GM23338 (cell line): ENCODE data around the gene ANO10. TPM values are rescaled to one million over a fixed set of nuclear protein-coding genes. Genes with fewer than 3 reads are reported as not detected.

Source experiments
- ATAC-seq: fragments of 200-7000 bp; cut with Tn5 transposase; 3 replicates; pipeline ENCODE4 v1.9.1; 2020
- DNase-seq: peaks from one replicate; pipeline ENCODE4 v3.0.0-alpha.2; 2015; ENCODE audit warnings: low spot score
- H2AFZ ChIP-seq: fragments of 200-600 bp; sonication (generic); 2 replicates; pipeline ENCODE4 v1.8.0; 2016; ENCODE audit warnings: antibody characterized with exemption, mild to moderate bottlenecking, moderate library complexity
- H3F3A ChIP-seq: fragments of 200-600 bp; sonication (generic); replicated peaks from 2 replicates; pipeline ENCODE4 v1.8.0; 2017; ENCODE audit warnings: antibody characterized with exemption, mixed run types, low read depth
- H3K27ac ChIP-seq: fragments of 200-600 bp; sonication (generic); 2 replicates; pipeline ENCODE4 v1.6.1; 2016; ENCODE audit warnings: low read depth
- H3K27me3 ChIP-seq: fragments of 200-600 bp; sonication (generic); 2 replicates; pipeline ENCODE4 v1.8.0; 2016; ENCODE audit warnings: mild to moderate bottlenecking, mixed run types, moderate library complexity; ENCODE audit not compliant: insufficient read depth
- H3K36me3 ChIP-seq: fragments of 200-600 bp; sonication (generic); 2 replicates; pipeline ENCODE4 v1.8.0; 2016; ENCODE audit warnings: mild to moderate bottlenecking; ENCODE audit not compliant: insufficient read depth
- H3K4me1 ChIP-seq: fragments of 200-600 bp; sonication (generic); 2 replicates; pipeline ENCODE4 v1.8.0; 2016; ENCODE audit warnings: mild to moderate bottlenecking, moderate library complexity; ENCODE audit not compliant: insufficient read depth
- H3K4me2 ChIP-seq: fragments of 200-600 bp; sonication (generic); 2 replicates; pipeline ENCODE4 v1.7.1; 2017; ENCODE audit warnings: mixed run types
- H3K4me3 ChIP-seq: fragments of 200-600 bp; sonication (generic); 2 replicates; pipeline ENCODE4 v1.6.1; 2016; ENCODE audit warnings: mixed run types
- H3K79me2 ChIP-seq: fragments of 200-600 bp; sonication (generic); replicated peaks from 2 replicates; pipeline ENCODE4 v1.8.0; 2017; ENCODE audit warnings: mild to moderate bottlenecking; ENCODE audit not compliant: insufficient read depth
- H3K9me2 ChIP-seq: fragments of 200-600 bp; sonication (generic); 2 replicates; pipeline ENCODE4 v1.8.0; 2017; ENCODE audit not compliant: insufficient read depth
- H4K20me1 ChIP-seq: fragments of 200-600 bp; sonication (generic); replicated peaks from 2 replicates; pipeline ENCODE4 v1.8.0; 2017; ENCODE audit warnings: mild to moderate bottlenecking; ENCODE audit not compliant: insufficient read depth
- H3K27ac Mint-ChIP-seq: 2 replicates; pipeline ENCODE4 v1.8.0; 2020; ENCODE audit warnings: inconsistent platforms, mild to moderate bottlenecking, moderate library complexity, mixed read lengths
- H3K27me3 Mint-ChIP-seq: 3 replicates; pipeline ENCODE4 v1.8.0; 2022; ENCODE audit warnings: low read depth, mild to moderate bottlenecking, moderate library complexity, mixed read lengths, inconsistent platforms; ENCODE audit not compliant: insufficient read depth, poor library complexity
- H3K36me3 Mint-ChIP-seq: 3 replicates; pipeline ENCODE4 v1.8.0; 2021; ENCODE audit warnings: low read depth, mild to moderate bottlenecking, inconsistent platforms, moderate library complexity, mixed read lengths
- H3K4me1 Mint-ChIP-seq: 3 replicates; pipeline ENCODE4 v1.8.0; 2020; ENCODE audit warnings: mild to moderate bottlenecking, inconsistent platforms, mixed read lengths
- H3K4me3 Mint-ChIP-seq: 3 replicates; pipeline ENCODE4 v1.8.0; 2021; ENCODE audit warnings: moderate library complexity, mild to moderate bottlenecking, inconsistent platforms, mixed read lengths
- H3K9me3 Mint-ChIP-seq: 3 replicates; pipeline ENCODE4 v1.8.0; 2020; ENCODE audit warnings: moderate library complexity, mild to moderate bottlenecking, inconsistent platforms, mixed read lengths
- EZH2 ChIP-seq: fragments of 200-600 bp; sonication (generic); IDR thresholded peaks from one replicate; pipeline ENCODE4 v1.8.0; 2017; ENCODE audit warnings: antibody characterized with exemption, mild to moderate bottlenecking, low read depth; ENCODE audit not compliant: unreplicated experiment
- EZH2phosphoT487 ChIP-seq: fragments of 200-600 bp; sonication (generic); IDR thresholded peaks from one replicate; pipeline ENCODE4 v1.8.1; 2018; ENCODE audit warnings: antibody characterized with exemption; ENCODE audit not compliant: unreplicated experiment
- REST ChIP-seq: IDR thresholded peaks from one replicate; pipeline ENCODE4 v1.6.1; 2018; ENCODE audit warnings: antibody characterized with exemption; ENCODE audit not compliant: unreplicated experiment
- STAT1 ChIP-seq: IDR thresholded peaks from one replicate; pipeline ENCODE4 v1.6.1; 2016; ENCODE audit warnings: antibody characterized with exemption; ENCODE audit not compliant: unreplicated experiment
- ZNF114 ChIP-seq: fragments of 250-450 bp; sonication (Bioruptor Pico); IDR thresholded peaks from 2 replicates; pipeline ENCODE4 v1.5.0; 2020; ENCODE audit warnings: mild to moderate bottlenecking, moderate library complexity
- ZNF331 ChIP-seq: fragments of 250-450 bp; sonication (Bioruptor Pico); IDR thresholded peaks from 2 replicates; pipeline ENCODE4 v1.5.0; 2020; ENCODE audit warnings: low read depth, mild to moderate bottlenecking, moderate library complexity
- ZNF462 ChIP-seq: fragments of 250-450 bp; sonication (Bioruptor Pico); IDR thresholded peaks from 2 replicates; pipeline ENCODE4 v1.5.0; 2020; ENCODE audit warnings: mild to moderate bottlenecking, moderate library complexity
- polyA plus RNA-seq: library from polyadenylated mRNA; unstranded; fragments of >200 nt; fragmentation: Nextera tagmentation; extraction: Ambion mirVana; gene quantifications from 2 replicates; pipeline ENCODE4 v1.2.1, GENCODE V29; 2016
- total RNA-seq: library from RNA; depleted of rRNA; stranded (reverse); fragments of >200 nt; shearing (Covaris generic); gene quantifications from 2 replicates; pipeline ENCODE4 v1.2.3, GENCODE V29; 2014

Gene ANO10
- total and polyA plus RNA-seq, 2 experiments from 2014 or later = 29.2 to 48.1 TPM

- ATAC-seq = no peak
- Mint-ChIP-seq H3K36me3 (peaks cover 9% of the 10 kb centered on the region), H3K4me1 (peaks cover 33% of the 10 kb centered on the region), H3K9me3 (peaks cover 12% of the 10 kb centered on the region), H3K4me3 (no peak overlapping the region), H3K27me3 (peaks cover 10% of the 10 kb centered on the region), H3K27ac (no peak overlapping the region)
- Histone ChIP-seq H3K4me3 (no peak overlapping the region), H3K79me2 (peaks cover 16% of the 10 kb centered on the region), H3K27ac (no peak overlapping the region), H3K36me3 (peaks cover 7% of the 10 kb centered on the region), H3K27me3 (no peaks in the 10 kb centered on the region), H3K4me1 (no peaks in the 10 kb centered on the region), H3K9me2 (peaks cover 9% of the 10 kb centered on the region; the same call in 1 of the 2 replicates), H2AFZ (no peak overlapping the region), H3K4me2 (no peak overlapping the region), H4K20me1 (no peaks in the 10 kb centered on the region), H3F3A (peaks cover 11% of the 10 kb centered on the region; the same call in 1 of the 2 replicates)
- no peak for DNase-seq
- TF ChIP-seq REST (no peak), ZNF114 (CRISPR knock-in tag) (no peak)
Observed at GRCh38 chr3:43624619-43625305, 3.0 kb upstream of the ANO10 start.

GRCh38 chr3:43620831-43621655 is 768 bp downstream of the ANO10 start:
- Histone ChIP-seq H2AFZ (peak overlapping the region; percentile 91), H3K36me3 (no peaks in the 10 kb centered on the region), H3K79me2 (peaks cover 40% of the 10 kb centered on the region), H3K27me3 (no peaks in the 10 kb centered on the region), H3K9me2 (no peaks in the 10 kb centered on the region), H3K27ac (peak overlapping the region; percentile 89; the same call in 1 of the 2 replicates), H3F3A (peaks cover 11% of the 10 kb centered on the region; the same call in 1 of the 2 replicates), H3K4me3 (peak overlapping the region; percentile 95), H4K20me1 (no peaks in the 10 kb centered on the region; the same call in 1 of the 2 replicates), H3K4me1 (0 out of 2 replicates have a peak, but pooled peaks cover under 1% of the 10 kb centered on the region), H3K4me2 (peak overlapping the region; percentile 80)
- peaks cover 33% of the 10 kb centered on the region for H3K4me1 Mint-ChIP-seq
- H3K27me3 Mint-ChIP-seq = peaks cover 13% of the 10 kb centered on the region
- peak overlapping the region; percentile 95 for H3K27ac Mint-ChIP-seq
- no peaks in the 10 kb centered on the region; the same call in 2 of the 3 replicates for H3K36me3 Mint-ChIP-seq
- H3K4me3 Mint-ChIP-seq = peak overlapping the region; percentile 96
- ATAC-seq = peak; percentile 6
- TF ChIP-seq ZNF462 (no peak), EZH2phosphoT487 (no peak), ZNF331 (no peak), STAT1 (no peak), EZH2 (peak; percentile 5)
- DNase-seq = no peak
- no peaks in the 10 kb centered on the region; the same call in 2 of the 3 replicates for H3K9me3 Mint-ChIP-seq
